ENCODE measurements around the gene NEK5.

The NEK5 gene

DNA sequence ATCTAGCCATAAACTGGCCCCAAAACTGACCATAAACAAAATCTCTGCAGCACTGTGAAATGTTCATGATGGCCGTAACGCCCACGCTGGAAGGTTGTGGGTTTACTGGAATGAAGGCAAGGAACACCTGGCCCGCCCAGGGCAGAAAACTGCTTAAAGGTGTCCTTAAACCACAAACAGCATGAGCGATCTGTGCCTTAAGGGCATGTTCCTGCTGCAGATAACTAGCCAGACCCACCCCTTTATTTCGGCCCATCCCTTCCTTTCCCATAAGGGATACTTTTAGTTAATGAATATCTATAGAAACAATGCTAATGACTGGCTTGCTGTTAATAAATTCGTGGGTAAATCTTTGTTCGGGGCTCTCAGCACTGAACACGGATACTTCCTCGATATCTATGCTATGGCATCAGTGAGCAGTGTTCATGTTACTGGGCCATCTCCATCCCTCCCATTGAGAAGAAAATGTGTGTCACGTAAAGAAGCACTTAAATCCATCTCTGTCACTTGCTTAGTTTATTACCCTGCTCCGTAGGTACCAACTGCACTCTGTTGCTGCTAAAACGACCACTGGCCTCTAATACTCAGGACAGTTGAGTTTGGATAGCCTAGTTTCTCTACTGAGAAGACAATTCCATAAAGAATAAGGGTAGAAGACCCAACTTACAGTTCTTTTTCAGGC lies 122.9 kb downstream of the NEK5 start:
- no peak overlapping the region for H3K4me3 ChIP-seq (ENCODE audit: low read depth, low read length)
- ChIA-PET CTCF (interaction anchor here (1.3 kb wide), 2 partner anchors 9 to 123 kb away, joined by 3 to 4 read pairs; no protein-coding TSS in a partner anchor), POLR2A (no interaction called here)
- TF ChIP-seq, protein P1, sequence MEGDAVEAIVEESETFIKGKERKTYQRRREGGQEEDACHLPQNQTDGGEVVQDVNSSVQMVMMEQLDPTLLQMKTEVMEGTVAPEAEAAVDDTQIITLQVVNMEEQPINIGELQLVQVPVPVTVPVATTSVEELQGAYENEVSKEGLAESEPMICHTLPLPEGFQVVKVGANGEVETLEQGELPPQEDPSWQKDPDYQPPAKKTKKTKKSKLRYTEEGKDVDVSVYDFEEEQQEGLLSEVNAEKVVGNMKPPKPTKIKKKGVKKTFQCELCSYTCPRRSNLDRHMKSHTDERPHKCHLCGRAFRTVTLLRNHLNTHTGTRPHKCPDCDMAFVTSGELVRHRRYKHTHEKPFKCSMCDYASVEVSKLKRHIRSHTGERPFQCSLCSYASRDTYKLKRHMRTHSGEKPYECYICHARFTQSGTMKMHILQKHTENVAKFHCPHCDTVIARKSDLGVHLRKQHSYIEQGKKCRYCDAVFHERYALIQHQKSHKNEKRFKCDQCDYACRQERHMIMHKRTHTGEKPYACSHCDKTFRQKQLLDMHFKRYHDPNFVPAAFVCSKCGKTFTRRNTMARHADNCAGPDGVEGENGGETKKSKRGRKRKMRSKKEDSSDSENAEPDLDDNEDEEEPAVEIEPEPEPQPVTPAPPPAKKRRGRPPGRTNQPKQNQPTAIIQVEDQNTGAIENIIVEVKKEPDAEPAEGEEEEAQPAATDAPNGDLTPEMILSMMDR (IDR thresholded peaks at IDR 0.05; ENCODE audit: insufficient read depth, low read length, missing control alignments) = no peak
- DNase-seq (ENCODE audit: low read depth, low spot score) = no peak

DNA sequence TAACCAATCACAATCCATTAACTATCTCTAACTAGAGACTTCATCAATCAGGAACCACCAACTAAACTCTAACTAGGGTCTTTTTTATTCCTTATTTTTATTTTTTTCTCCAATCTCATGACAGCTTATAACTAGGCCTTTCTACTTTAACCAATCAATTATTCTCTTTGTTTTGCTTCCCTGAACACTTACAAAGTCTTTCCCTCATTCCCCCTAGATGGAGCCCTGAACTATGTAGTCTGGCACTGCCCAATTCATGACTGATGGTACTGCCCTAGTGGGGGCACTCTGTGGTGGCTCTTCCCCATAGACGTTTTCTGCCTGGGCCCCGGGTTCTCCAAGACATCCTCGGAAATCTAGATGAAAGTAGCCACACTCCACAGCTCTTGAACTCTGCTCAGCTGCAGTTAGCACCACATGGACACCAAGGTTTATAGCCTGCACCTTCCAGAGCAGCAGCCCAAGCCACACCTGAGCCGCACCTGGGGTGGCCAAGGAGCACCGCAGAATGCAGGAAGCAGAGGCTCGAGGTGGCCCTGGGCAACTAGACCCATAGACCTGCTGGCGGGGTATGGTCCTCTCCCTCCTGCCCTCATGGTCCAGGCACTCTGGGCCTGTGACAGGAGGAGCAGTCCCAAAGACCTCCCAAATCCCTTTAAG lies 124.2 kb downstream of the NEK5 start:
- DNase-seq (ENCODE audit: low read depth, low spot score) = no peak
- H3K4me3 ChIP-seq (ENCODE audit: low read depth, low read length) = no peak overlapping the region
- POLR2A ChIA-PET = no interaction called here
- CTCF ChIA-PET = interaction anchor here (1.0 to 6.2 kb wide), 2 partner anchors 119 to 123 kb away, joined by 3 to 61 read pairs; partner anchors contain the start of gene NEK5
- TF ChIP-seq, protein P1 (IDR thresholded peaks at IDR 0.05; ENCODE audit: insufficient read depth, low read length, missing control alignments) = no peak

DNA sequence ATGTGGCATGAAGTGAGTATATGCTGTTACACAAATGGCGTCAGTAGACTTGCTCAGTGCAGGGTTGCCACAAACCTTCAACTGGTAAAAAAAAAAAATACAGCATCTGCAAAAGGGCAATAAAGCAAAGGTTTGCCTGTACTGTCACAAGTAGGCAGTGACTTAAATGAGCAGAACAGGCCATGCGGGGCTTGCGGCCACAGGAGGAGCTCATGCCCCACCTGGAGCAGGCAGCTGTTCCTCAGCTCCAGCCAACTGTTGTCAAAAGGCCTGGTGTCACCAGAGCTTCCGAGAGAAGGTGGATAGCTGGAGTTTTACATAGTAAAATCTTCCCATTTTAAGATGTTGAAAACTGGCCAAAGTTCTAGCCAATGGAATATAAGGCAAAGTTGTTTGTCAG lies 125.3 kb downstream of the NEK5 start:
- no peak for DNase-seq (ENCODE audit: low read depth, low spot score)
- CTCF ChIA-PET = interaction anchor here (3.6 to 6.2 kb wide), 3 partner anchors 10 to 124 kb away, joined by 23 to 61 read pairs (median 30); partner anchors contain the start of genes ALG11, ATP7B and NEK5
- no peak overlapping the region for H3K4me3 ChIP-seq (ENCODE audit: low read depth, low read length)
- POLR2A ChIA-PET = no interaction called here
- TF ChIP-seq, protein P1 (IDR thresholded peaks at IDR 0.05; ENCODE audit: insufficient read depth, low read length, missing control alignments) = no peak

DNA sequence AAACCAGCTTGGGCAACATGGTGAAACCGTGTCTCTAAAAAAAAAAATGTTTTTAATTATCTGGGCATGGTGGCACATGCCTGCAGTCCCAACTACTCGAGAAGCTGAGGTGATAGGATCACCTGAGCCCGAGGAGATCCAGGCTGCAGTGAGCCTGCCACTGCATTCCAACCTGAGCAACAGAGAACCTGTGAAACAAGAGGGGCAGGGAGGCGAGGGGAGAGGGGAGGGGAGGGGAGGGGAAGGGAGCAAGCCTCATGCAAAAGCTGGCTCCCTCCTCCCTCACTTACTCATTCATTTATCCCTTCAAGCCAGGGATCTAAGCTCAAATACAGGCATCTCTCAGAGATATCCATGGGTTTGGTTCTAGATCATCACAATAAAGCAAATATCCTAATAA lies 126.5 kb downstream of the NEK5 start:
- ChIA-PET CTCF (interaction anchor here (1.1 to 6.2 kb wide), 6 partner anchors 8 to 125 kb away, joined by 3 to 61 read pairs (median 14); partner anchors contain the start of genes ALG11, ATP7B and NEK5), POLR2A (no interaction called here)

DNA sequence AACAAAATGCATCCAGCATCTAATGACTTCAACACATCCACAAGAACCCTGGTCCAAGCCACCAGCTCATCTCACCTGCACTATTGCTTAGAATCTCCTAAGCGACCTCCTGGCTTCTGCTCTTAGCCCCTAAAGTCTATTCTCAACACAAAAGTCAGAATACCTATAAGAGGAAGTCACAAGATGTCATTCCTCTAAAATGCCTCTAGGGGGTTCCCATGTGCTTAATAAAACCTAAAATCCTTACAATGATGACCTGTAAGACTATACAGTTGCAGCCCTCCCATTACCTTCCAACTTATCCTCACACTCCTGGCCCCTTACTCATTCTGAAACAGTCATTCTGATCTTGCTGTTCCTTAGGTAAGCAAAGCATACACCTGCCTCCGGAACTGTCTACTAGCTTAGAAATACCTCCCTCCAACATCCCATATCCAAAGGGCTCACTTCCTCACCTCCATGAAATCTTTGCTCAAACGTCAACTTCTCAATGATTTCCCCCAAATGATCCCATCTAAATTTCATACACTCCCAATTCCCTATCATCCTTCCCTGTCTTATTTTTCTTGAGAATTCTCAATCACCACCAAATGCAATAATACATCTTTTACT lies 127.6 kb downstream of the NEK5 start:
- DNase-seq (ENCODE audit: low read depth, low spot score) = no peak
- ChIA-PET POLR2A (no interaction called here), CTCF (interaction anchor here (0.7 to 6.2 kb wide), 20 partner anchors 8 to 557 kb away, joined by 3 to 61 read pairs (median 3); partner anchors contain the start of genes ALG11, ATP7B and NEK5)
- no peak overlapping the region for H3K4me3 ChIP-seq (ENCODE audit: low read depth, low read length)
- TF ChIP-seq, protein P1 (IDR thresholded peaks at IDR 0.05; ENCODE audit: insufficient read depth, low read length, missing control alignments) = peak; percentile 39

More for the DNA sequence above, 126.5 kb downstream of the NEK5 start:
- TF ChIP-seq, protein P1 (IDR thresholded peaks at IDR 0.05; ENCODE audit: insufficient read depth, low read length, missing control alignments) = no peak
- no peak for DNase-seq (ENCODE audit: low read depth, low spot score)
- no peak overlapping the region for H3K4me3 ChIP-seq (ENCODE audit: low read depth, low read length)

DNA sequence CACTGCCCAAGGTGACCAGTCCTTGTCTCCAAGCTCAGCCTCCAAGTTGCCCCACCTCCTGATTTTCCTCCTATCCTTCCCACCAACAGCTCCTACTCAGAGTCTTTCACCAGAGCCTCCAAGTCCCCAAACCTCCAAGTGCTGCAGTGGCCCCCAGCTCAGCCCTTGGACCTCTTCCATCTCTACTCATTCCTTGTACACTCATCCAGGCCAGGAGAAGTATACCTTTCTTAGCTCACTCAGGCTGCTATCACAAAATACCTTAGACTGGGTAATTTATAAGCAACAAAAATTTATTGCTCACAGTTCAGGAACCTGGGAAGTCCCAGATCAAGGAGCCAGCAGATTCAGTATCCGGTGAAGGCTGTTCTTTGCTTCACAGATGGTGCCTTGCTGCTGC lies 129.0 kb downstream of the NEK5 start:
- CTCF ChIA-PET = interaction anchor here (1.0 to 6.2 kb wide), 8 partner anchors 8 to 451 kb away, joined by 3 to 61 read pairs (median 8); partner anchors contain the start of genes ALG11, ATP7B and NEK5
- no peak for DNase-seq (ENCODE audit: low read depth, low spot score)
- TF ChIP-seq, protein P1 (IDR thresholded peaks at IDR 0.05; ENCODE audit: insufficient read depth, low read length, missing control alignments) = no peak
- POLR2A ChIA-PET = no interaction called here
- no peak overlapping the region for H3K4me3 ChIP-seq (ENCODE audit: low read depth, low read length)
